Gastrocnemius medialis (tissue), 4 donors: ENCODE measurements around the gene PI4KA.

ENCODE experiments used
- CTCF ChIP-seq, 5 experiments: fragments of 450-650 bp in 3 of 5; fragments of 200-600 bp in 2 of 5; sonication (generic) in 2 of 5; IDR thresholded peaks in 4 of 5; conservative IDR thresholded peaks in 1 of 5; 1 replicate in 4 of 5; 2 replicates in 1 of 5; pipeline ENCODE4 v1.5.1; 2016 to 2019; ENCODE audit warnings: antibody characterized with exemption in 5 of 5, mild to moderate bottlenecking in 3 of 5, moderate library complexity in 3 of 5
- POLR2A ChIP-seq, 2 donors: fragments of 450-650 bp; IDR thresholded peaks; one replicate each; pipeline ENCODE4 v1.6.1; 2017; ENCODE audit warnings: antibody characterized with exemption in 2 of 2, mild to moderate bottlenecking in 2 of 2, moderate library complexity in 2 of 2

GRCh38 chr22:20853236-20853660, 5.4 kb downstream of the PI4KA start:
- TF ChIP-seq POLR2A (IDR thresholded peaks at IDR 0.05): no peak
- TF ChIP-seq CTCF (IDR thresholded peaks at IDR 0.05 in 4 of 5, conservative IDR thresholded peaks at IDR 0.05 in 1 of 5): no peak
